ENCODE results near the gene CDKN1C. TPM values are rescaled to one million over a fixed set of nuclear protein-coding genes. Genes with fewer than 3 reads are reported as not detected.

The CDKN1C gene
- total and polyA plus RNA-seq, 2 experiments from 2014 or later = 470 to 526 TPM

- H3K9me2 ChIP-seq (replicated peaks; ENCODE audit: insufficient read depth) = no peaks in the 10 kb centered on the region
Observed at GRCh38 chr11:2870969-2871680, 14.4 kb downstream of the CDKN1C start.

GRCh38 chr11:2870460-2870859 is 15.1 kb downstream of the CDKN1C start:
- Histone ChIP-seq H2AFZ (no peak overlapping the region), H3K4me2 (no peak overlapping the region), H3K9me2 (replicated peaks; ENCODE audit: insufficient read depth) (no peaks in the 10 kb centered on the region), H3K27me3 (peaks cover 38% of the 10 kb centered on the region), H4K20me1 (ENCODE audit: insufficient read depth, poor library complexity, severe bottlenecking) (no peaks in the 10 kb centered on the region), H3K4me3 (no peak overlapping the region), H3K27ac (no peak overlapping the region), H3K9me3 (ENCODE audit: low read depth) (no peaks in the 10 kb centered on the region), H3K4me1 (ENCODE audit: insufficient read depth) (peaks cover 12% of the 10 kb centered on the region), H3K36me3 (replicated peaks; ENCODE audit: insufficient read depth, low read depth) (no peaks in the 10 kb centered on the region), H3K79me2 (no peaks in the 10 kb centered on the region)
- no peak for DNase-seq (ENCODE audit: low spot score)
- 87% methylated on average over 16 of the region's 17 CpGs for WGBS (ENCODE audit: low lambda C conversion rate, missing lambda C conversion rate)
- TF ChIP-seq EZH2 (IDR thresholded peaks at IDR 0.05; ENCODE audit: borderline replicate concordance) = no peak
- TF ChIP-seq CTCF (IDR thresholded peaks at IDR 0.05; ENCODE audit: poor library complexity) = no peak
- no peak for TF ChIP-seq EZH2phosphoT487 (IDR thresholded peaks at IDR 0.05; ENCODE audit: low read depth, severe bottlenecking, unreplicated experiment)

More at GRCh38 chr11:2870969-2871680, 14.4 kb downstream of the CDKN1C start:
- WGBS (ENCODE audit: low lambda C conversion rate, missing lambda C conversion rate) = 79% methylated on average over 22 of the region's 22 CpGs
- Histone ChIP-seq H3K9me3 (ENCODE audit: low read depth) (no peaks in the 10 kb centered on the region), H3K4me2 (no peak overlapping the region), H3K36me3 (replicated peaks; ENCODE audit: insufficient read depth, low read depth) (no peaks in the 10 kb centered on the region), H3K27me3 (peaks cover 38% of the 10 kb centered on the region), H2AFZ (no peak overlapping the region), H3K79me2 (no peaks in the 10 kb centered on the region), H3K4me3 (no peak overlapping the region), H3K27ac (no peak overlapping the region), H4K20me1 (ENCODE audit: insufficient read depth, poor library complexity, severe bottlenecking) (no peaks in the 10 kb centered on the region), H3K4me1 (ENCODE audit: insufficient read depth) (peaks cover 12% of the 10 kb centered on the region)
- DNase-seq (ENCODE audit: low spot score) = no peak
- TF ChIP-seq EZH2phosphoT487 (IDR thresholded peaks at IDR 0.05; ENCODE audit: low read depth, severe bottlenecking, unreplicated experiment) (no peak), EZH2 (IDR thresholded peaks at IDR 0.05; ENCODE audit: borderline replicate concordance) (no peak), CTCF (IDR thresholded peaks at IDR 0.05; ENCODE audit: poor library complexity) (no peak)

GRCh38 chr11:2869561-2870427 is 15.8 kb downstream of the CDKN1C start:
- Histone ChIP-seq H4K20me1 (ENCODE audit: insufficient read depth, poor library complexity, severe bottlenecking) (no peaks in the 10 kb centered on the region), H3K27ac (no peak overlapping the region), H3K9me3 (ENCODE audit: low read depth) (no peaks in the 10 kb centered on the region), H3K36me3 (replicated peaks; ENCODE audit: insufficient read depth, low read depth) (no peaks in the 10 kb centered on the region), H3K79me2 (no peaks in the 10 kb centered on the region), H3K4me2 (no peak overlapping the region), H3K9me2 (replicated peaks; ENCODE audit: insufficient read depth) (no peaks in the 10 kb centered on the region), H3K27me3 (peaks cover 38% of the 10 kb centered on the region), H2AFZ (no peak overlapping the region), H3K4me3 (no peak overlapping the region), H3K4me1 (ENCODE audit: insufficient read depth) (peaks cover 12% of the 10 kb centered on the region)
- no peak for TF ChIP-seq CTCF (IDR thresholded peaks at IDR 0.05; ENCODE audit: poor library complexity)
- peak; percentile 5 for TF ChIP-seq EZH2phosphoT487 (IDR thresholded peaks at IDR 0.05; ENCODE audit: low read depth, severe bottlenecking, unreplicated experiment)
- peak; percentile 52 for TF ChIP-seq EZH2 (IDR thresholded peaks at IDR 0.05; ENCODE audit: borderline replicate concordance)
- WGBS (ENCODE audit: low lambda C conversion rate, missing lambda C conversion rate) = 31% methylated on average over 41 of the region's 90 CpGs
- no peak for DNase-seq (ENCODE audit: low spot score)

Data from hepatocyte (in vitro differentiated cells).